Measurements from ENCODE around the gene BIK.
A peak's percentile ranks its signal among the peaks of the same experiment; 100 is the strongest.
"Not testable (repeated sequence)": the region's sequence is repeated elsewhere in the genome, so short reads cannot be mapped to it uniquely, and the experiment has no call there.

Gene BIK

DNA sequence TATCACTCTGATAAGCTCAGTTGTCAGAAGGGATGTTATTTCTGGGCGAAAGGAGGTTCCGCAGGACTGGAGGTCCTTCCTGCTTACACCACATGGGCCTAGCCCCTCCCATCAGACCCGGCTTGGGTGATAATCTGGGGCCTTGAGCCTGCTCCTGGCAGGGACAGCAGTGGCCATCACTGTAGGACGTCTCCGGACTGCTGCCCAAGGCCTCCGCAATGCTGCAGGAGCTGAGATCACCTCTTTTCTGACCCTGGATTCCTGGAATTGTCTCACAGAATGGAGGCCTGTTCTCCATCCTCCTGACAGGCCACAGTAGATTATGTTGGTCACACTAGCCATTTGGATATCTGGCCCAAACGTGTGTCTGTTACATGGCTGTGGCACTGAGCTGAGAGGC, 9.2 kb upstream of the BIK start:
- no peak overlapping the region for H3K9ac ChIP-seq (ENCODE audit: low read depth in 1 of 2, low read length in 2 of 2)
- peaks cover 5 to 8% of the 10 kb centered on the region in 2 donors for H3K9me3 ChIP-seq (ENCODE audit: control insufficient read depth in 1 of 2, low read length in 2 of 2)
- H3K27ac ChIP-seq (ENCODE audit: low read depth, low read length) = no peak overlapping the region
- no peaks in the 10 kb centered on the region for H3K27me3 ChIP-seq (ENCODE audit: control insufficient read depth in 1 of 2, insufficient read depth in 2 of 2, low read length in 2 of 2)
- H3K4me1 ChIP-seq (ENCODE audit: control insufficient read depth in 1 of 2, insufficient read depth in 2 of 2, low read length in 2 of 2) = peaks cover 4 to 10% of the 10 kb centered on the region in 2 donors
- no peak overlapping the region for H3K4me3 ChIP-seq (ENCODE audit: low read depth in 1 of 2, low read length in 2 of 2)
- H3K36me3 ChIP-seq (ENCODE audit: control insufficient read depth in 1 of 2, insufficient read depth in 2 of 2, low read length in 2 of 2) = no peaks in the 10 kb centered on the region

GRCh38 chr22:43104056-43104625, 6.4 kb upstream of the BIK start:
- H3K4me3 ChIP-seq (ENCODE audit: low read depth in 1 of 2, low read length in 2 of 2); H3K36me3 ChIP-seq (ENCODE audit: control insufficient read depth in 1 of 2, insufficient read depth in 2 of 2, low read length in 2 of 2); H3K27ac ChIP-seq (ENCODE audit: low read depth, low read length); H3K9me3 ChIP-seq (ENCODE audit: control insufficient read depth in 1 of 2, low read length in 2 of 2); H3K4me1 ChIP-seq (ENCODE audit: control insufficient read depth in 1 of 2, insufficient read depth in 2 of 2, low read length in 2 of 2); H3K9ac ChIP-seq (ENCODE audit: low read depth in 1 of 2, low read length in 2 of 2); H3K27me3 ChIP-seq (ENCODE audit: control insufficient read depth in 1 of 2, insufficient read depth in 2 of 2, low read length in 2 of 2): not testable (repeated sequence)

GRCh38 chr22:43104950-43105349, 5.6 kb upstream of the BIK start:
- H3K27ac ChIP-seq (ENCODE audit: low read depth, low read length); H3K4me1 ChIP-seq (ENCODE audit: control insufficient read depth in 1 of 2, insufficient read depth in 2 of 2, low read length in 2 of 2); H3K4me3 ChIP-seq (ENCODE audit: low read depth in 1 of 2, low read length in 2 of 2); H3K9me3 ChIP-seq (ENCODE audit: control insufficient read depth in 1 of 2, low read length in 2 of 2); H3K27me3 ChIP-seq (ENCODE audit: control insufficient read depth in 1 of 2, insufficient read depth in 2 of 2, low read length in 2 of 2); H3K36me3 ChIP-seq (ENCODE audit: control insufficient read depth in 1 of 2, insufficient read depth in 2 of 2, low read length in 2 of 2): not testable (repeated sequence)
- H3K9ac ChIP-seq (ENCODE audit: low read depth in 1 of 2, low read length in 2 of 2) = peak overlapping the region in 1 of 2 donors; percentile 12

DNA sequence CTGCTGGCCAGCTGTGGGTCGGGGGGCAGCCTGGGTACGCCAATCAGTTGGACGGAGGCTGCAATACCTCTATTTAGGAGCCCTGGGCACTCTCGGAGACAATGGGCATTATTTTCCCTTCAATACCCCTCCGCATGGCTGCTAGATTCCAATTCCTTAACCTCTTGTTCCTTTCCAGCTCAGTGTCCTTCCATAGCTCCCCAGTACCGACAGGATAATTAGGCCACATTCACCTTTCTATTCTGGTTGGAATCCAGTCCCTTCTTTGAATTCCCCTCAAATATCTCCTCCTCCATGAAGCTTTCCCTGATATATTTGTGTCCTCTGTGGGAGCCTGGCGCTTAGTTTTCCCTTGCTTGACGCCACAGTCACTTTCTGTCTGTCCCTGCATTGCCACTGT, 4.2 kb upstream of the BIK start:
- H3K9ac ChIP-seq (ENCODE audit: low read depth in 1 of 2, low read length in 2 of 2) = no peak overlapping the region
- H3K27me3 ChIP-seq (ENCODE audit: control insufficient read depth in 1 of 2, insufficient read depth in 2 of 2, low read length in 2 of 2) = no peaks in the 10 kb centered on the region

DNA sequence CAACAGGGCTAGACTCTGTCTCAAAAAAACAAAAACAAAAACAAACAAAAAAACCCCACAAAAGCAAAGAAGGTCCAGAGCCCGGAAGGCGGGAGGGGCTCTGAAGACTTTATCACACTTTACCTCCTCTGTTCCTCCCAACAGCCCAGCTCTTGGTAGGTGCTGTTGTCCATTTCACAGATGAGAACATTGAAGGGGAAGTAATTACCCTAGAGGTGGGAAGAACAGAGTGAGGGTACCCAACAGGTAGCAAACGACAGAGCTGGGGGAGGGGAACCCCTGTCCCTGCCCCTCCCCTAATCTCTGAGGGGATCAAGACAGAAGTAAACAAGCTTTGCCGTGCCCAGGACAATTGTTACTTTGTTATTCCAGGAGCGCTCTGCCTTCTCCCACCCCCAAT, 1.0 kb upstream of the BIK start:
- Histone ChIP-seq H3K9ac (ENCODE audit: low read depth in 1 of 2, low read length in 2 of 2) (no peak overlapping the region), H3K27ac (ENCODE audit: low read depth, low read length) (no peak overlapping the region), H3K4me3 (ENCODE audit: low read depth in 1 of 2, low read length in 2 of 2) (no peak overlapping the region), H3K36me3 (ENCODE audit: control insufficient read depth in 1 of 2, insufficient read depth in 2 of 2, low read length in 2 of 2) (no peaks in the 10 kb centered on the region), H3K4me1 (ENCODE audit: control insufficient read depth in 1 of 2, insufficient read depth in 2 of 2, low read length in 2 of 2) (peaks cover 17 to 21% of the 10 kb centered on the region in 2 donors), H3K27me3 (ENCODE audit: control insufficient read depth in 1 of 2, insufficient read depth in 2 of 2, low read length in 2 of 2) (peaks cover 4 to 6% of the 10 kb centered on the region in 2 donors), H3K9me3 (ENCODE audit: control insufficient read depth in 1 of 2, low read length in 2 of 2) (no peaks in the 10 kb centered on the region)

More for the DNA sequence above, 4.2 kb upstream of the BIK start:
- no peak overlapping the region for H3K27ac ChIP-seq (ENCODE audit: low read depth, low read length)
- peaks cover 9 to 20% of the 10 kb centered on the region in 2 donors for H3K4me1 ChIP-seq (ENCODE audit: control insufficient read depth in 1 of 2, insufficient read depth in 2 of 2, low read length in 2 of 2)
- no peak overlapping the region for H3K4me3 ChIP-seq (ENCODE audit: low read depth in 1 of 2, low read length in 2 of 2)
- H3K36me3 ChIP-seq (ENCODE audit: control insufficient read depth in 1 of 2, insufficient read depth in 2 of 2, low read length in 2 of 2) = no peaks in the 10 kb centered on the region
- no peaks in the 10 kb centered on the region for H3K9me3 ChIP-seq (ENCODE audit: control insufficient read depth in 1 of 2, low read length in 2 of 2)

GRCh38 chr22:43109921-43110443, 568 bp upstream of the BIK start:
- Histone ChIP-seq H3K9me3 (ENCODE audit: control insufficient read depth in 1 of 2, low read length in 2 of 2) (no peaks in the 10 kb centered on the region), H3K27me3 (ENCODE audit: control insufficient read depth in 1 of 2, insufficient read depth in 2 of 2, low read length in 2 of 2) (peaks cover 4 to 6% of the 10 kb centered on the region in 2 donors), H3K27ac (ENCODE audit: low read depth, low read length) (no peak overlapping the region), H3K36me3 (ENCODE audit: control insufficient read depth in 1 of 2, insufficient read depth in 2 of 2, low read length in 2 of 2) (no peaks in the 10 kb centered on the region), H3K9ac (ENCODE audit: low read depth in 1 of 2, low read length in 2 of 2) (peak overlapping the region in 1 of 2 donors; percentile 47), H3K4me1 (ENCODE audit: control insufficient read depth in 1 of 2, insufficient read depth in 2 of 2, low read length in 2 of 2) (peaks cover 20 to 25% of the 10 kb centered on the region in 2 donors), H3K4me3 (ENCODE audit: low read depth in 1 of 2, low read length in 2 of 2) (peak overlapping the region; percentile 62 to 74)

DNA sequence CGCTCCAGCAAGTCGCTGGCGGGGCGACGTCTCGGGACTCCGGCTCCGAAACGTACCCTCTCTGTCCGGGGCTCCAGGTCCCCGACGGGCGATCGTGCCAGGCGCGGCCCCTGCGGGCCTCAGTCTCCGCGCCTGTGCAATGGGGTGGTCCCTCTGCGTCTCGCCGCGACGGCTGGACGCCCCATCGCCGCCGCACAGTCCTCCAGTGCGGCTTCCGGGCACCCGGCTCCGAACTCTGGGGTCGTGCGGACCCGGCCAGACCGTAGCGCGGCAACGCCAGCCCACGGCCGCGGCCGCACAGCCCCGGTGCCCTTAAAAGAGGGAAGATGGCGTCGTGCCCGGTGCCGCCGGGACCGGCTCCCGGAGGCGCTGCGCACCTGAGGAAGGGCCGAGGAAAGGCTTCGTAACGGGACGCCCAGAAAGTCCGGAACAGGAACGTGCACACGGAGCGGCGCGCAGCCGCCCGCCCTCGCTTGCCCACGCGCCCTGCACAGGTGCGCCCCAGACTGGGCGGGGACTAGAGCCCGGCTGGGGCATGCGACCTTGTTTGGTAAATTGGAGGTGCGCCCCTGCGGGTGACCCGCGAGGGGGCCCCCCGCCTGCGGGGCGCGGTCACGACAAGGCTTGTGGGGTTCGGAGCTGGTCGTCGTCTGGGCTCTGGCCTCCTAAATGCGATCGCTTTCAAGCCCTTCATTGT, 525 bp downstream of the BIK start:
- Histone ChIP-seq H3K9ac (ENCODE audit: low read depth in 1 of 2, low read length in 2 of 2) (peak overlapping the region; percentile 44 to 70), H3K36me3 (ENCODE audit: control insufficient read depth in 1 of 2, insufficient read depth in 2 of 2, low read length in 2 of 2) (no peaks in the 10 kb centered on the region), H3K27ac (ENCODE audit: low read depth, low read length) (no peak overlapping the region), H3K9me3 (ENCODE audit: control insufficient read depth in 1 of 2, low read length in 2 of 2) (no peaks in the 10 kb centered on the region), H3K27me3 (ENCODE audit: control insufficient read depth in 1 of 2, insufficient read depth in 2 of 2, low read length in 2 of 2) (peaks cover 4 to 6% of the 10 kb centered on the region in 2 donors), H3K4me1 (ENCODE audit: control insufficient read depth in 1 of 2, insufficient read depth in 2 of 2, low read length in 2 of 2) (peaks cover 20 to 27% of the 10 kb centered on the region in 2 donors), H3K4me3 (ENCODE audit: low read depth in 1 of 2, low read length in 2 of 2) (peak overlapping the region; percentile 62 to 74)

DNA sequence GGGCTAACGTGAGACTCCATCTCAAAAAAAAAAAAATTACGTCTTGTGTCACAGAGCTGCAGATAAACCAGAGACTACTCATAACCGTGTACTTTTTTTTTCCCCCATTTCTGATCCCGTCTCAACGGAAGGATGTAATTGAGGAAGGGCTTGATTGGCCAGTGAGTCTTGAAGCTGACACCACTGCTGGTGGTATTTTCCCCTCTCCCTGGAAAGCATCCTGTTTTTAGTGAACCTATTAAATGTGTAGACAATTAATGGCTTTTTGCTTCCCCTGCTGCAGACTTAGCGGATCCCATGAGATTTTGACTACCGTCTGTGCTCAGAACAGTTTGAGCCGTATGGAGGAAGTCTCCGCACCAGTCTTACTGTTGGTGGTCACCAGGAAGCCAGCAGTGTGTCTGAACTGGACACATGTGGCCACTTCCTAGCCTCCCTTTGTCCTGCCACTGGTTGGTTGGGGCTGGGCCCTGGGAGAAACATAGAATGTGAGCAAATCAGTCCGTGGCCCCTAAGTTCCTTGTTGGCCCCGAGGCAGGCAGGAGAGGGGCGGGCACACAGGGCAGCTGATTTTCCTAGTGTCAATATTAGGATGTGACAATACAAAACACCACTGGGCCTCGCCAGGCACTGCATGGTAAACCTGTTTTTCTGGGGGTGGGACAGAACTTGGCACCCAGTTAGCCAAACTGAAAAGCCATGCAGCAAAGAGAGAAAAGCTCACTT, 3.1 kb downstream of the BIK start:
- Histone ChIP-seq H3K27me3 (ENCODE audit: control insufficient read depth in 1 of 2, insufficient read depth in 2 of 2, low read length in 2 of 2) (peaks cover 4 to 6% of the 10 kb centered on the region in 2 donors), H3K9me3 (ENCODE audit: control insufficient read depth in 1 of 2, low read length in 2 of 2) (no peaks in the 10 kb centered on the region), H3K36me3 (ENCODE audit: control insufficient read depth in 1 of 2, insufficient read depth in 2 of 2, low read length in 2 of 2) (no peaks in the 10 kb centered on the region), H3K4me1 (ENCODE audit: control insufficient read depth in 1 of 2, insufficient read depth in 2 of 2, low read length in 2 of 2) (peaks cover 31 to 34% of the 10 kb centered on the region in 2 donors), H3K27ac (ENCODE audit: low read depth, low read length) (no peak overlapping the region), H3K9ac (ENCODE audit: low read depth in 1 of 2, low read length in 2 of 2) (no peak overlapping the region), H3K4me3 (ENCODE audit: low read depth in 1 of 2, low read length in 2 of 2) (no peak overlapping the region)

GRCh38 chr22:43114958-43115357, 4.4 kb downstream of the BIK start:
- Histone ChIP-seq H3K27me3 (ENCODE audit: control insufficient read depth in 1 of 2, insufficient read depth in 2 of 2, low read length in 2 of 2) (peaks cover 4 to 6% of the 10 kb centered on the region in 2 donors), H3K4me3 (ENCODE audit: low read depth in 1 of 2, low read length in 2 of 2) (no peak overlapping the region), H3K36me3 (ENCODE audit: control insufficient read depth in 1 of 2, insufficient read depth in 2 of 2, low read length in 2 of 2) (no peaks in the 10 kb centered on the region), H3K9ac (ENCODE audit: low read depth in 1 of 2, low read length in 2 of 2) (no peak overlapping the region), H3K27ac (ENCODE audit: low read depth, low read length) (no peak overlapping the region), H3K4me1 (ENCODE audit: control insufficient read depth in 1 of 2, insufficient read depth in 2 of 2, low read length in 2 of 2) (peaks cover 41% of the 10 kb centered on the region in 2 donors), H3K9me3 (ENCODE audit: control insufficient read depth in 1 of 2, low read length in 2 of 2) (no peaks in the 10 kb centered on the region)

DNA sequence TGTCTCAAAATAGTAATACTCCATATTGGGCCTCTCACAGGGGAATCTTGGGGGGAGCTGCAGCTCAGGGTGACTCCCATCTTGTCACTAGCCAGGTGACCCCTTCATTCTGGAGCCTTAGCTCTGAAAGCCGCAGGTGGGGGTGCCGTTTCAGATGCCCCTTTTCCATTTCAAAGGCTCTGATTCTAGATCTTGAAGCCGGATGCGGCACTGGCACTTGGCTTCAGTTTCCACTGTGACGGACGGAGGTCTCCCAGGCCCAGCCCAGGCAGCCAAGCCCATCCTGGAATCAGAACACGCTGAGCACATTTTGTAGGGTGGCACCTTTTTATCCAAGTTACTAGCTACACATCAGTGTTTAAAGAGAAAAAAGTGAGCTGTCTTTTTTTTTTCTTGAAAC, 6.4 kb downstream of the BIK start:
- Histone ChIP-seq H3K4me3 (ENCODE audit: low read depth in 1 of 2, low read length in 2 of 2) (no peak overlapping the region), H3K9me3 (ENCODE audit: control insufficient read depth in 1 of 2, low read length in 2 of 2) (no peaks in the 10 kb centered on the region), H3K36me3 (ENCODE audit: control insufficient read depth in 1 of 2, insufficient read depth in 2 of 2, low read length in 2 of 2) (no peaks in the 10 kb centered on the region), H3K27me3 (ENCODE audit: control insufficient read depth in 1 of 2, insufficient read depth in 2 of 2, low read length in 2 of 2) (peaks cover 0 to 2% of the 10 kb centered on the region in 2 donors), H3K27ac (ENCODE audit: low read depth, low read length) (no peak overlapping the region), H3K9ac (ENCODE audit: low read depth in 1 of 2, low read length in 2 of 2) (no peak overlapping the region), H3K4me1 (ENCODE audit: control insufficient read depth in 1 of 2, insufficient read depth in 2 of 2, low read length in 2 of 2) (peaks cover 39 to 40% of the 10 kb centered on the region in 2 donors)

Measured in duodenal mucosa (tissue), 2 donors.